Measurements from ENCODE around the gene TCP1.
"Not testable (repeated sequence)": the region's sequence is repeated elsewhere in the genome, so short reads cannot be mapped to it uniquely, and the experiment has no call there.

TCP1 gene

GRCh38 chr6:159817951-159818739 lies 28.7 kb upstream of the TCP1 start:
- DNase-seq (ENCODE audit: low spot score), result no peak
- TF ChIP-seq, protein P1, sequence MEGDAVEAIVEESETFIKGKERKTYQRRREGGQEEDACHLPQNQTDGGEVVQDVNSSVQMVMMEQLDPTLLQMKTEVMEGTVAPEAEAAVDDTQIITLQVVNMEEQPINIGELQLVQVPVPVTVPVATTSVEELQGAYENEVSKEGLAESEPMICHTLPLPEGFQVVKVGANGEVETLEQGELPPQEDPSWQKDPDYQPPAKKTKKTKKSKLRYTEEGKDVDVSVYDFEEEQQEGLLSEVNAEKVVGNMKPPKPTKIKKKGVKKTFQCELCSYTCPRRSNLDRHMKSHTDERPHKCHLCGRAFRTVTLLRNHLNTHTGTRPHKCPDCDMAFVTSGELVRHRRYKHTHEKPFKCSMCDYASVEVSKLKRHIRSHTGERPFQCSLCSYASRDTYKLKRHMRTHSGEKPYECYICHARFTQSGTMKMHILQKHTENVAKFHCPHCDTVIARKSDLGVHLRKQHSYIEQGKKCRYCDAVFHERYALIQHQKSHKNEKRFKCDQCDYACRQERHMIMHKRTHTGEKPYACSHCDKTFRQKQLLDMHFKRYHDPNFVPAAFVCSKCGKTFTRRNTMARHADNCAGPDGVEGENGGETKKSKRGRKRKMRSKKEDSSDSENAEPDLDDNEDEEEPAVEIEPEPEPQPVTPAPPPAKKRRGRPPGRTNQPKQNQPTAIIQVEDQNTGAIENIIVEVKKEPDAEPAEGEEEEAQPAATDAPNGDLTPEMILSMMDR (IDR thresholded peaks at IDR 0.05; ENCODE audit: extremely low read depth, insufficient read depth, missing control alignments), result no peak
- in situ Hi-C loops (cut with MboI; ENCODE audit: low pct_unique_long_range_greater_than_20kb, low sequenced_read_pairs, unreplicated experiment), result no loop called here

DNA sequence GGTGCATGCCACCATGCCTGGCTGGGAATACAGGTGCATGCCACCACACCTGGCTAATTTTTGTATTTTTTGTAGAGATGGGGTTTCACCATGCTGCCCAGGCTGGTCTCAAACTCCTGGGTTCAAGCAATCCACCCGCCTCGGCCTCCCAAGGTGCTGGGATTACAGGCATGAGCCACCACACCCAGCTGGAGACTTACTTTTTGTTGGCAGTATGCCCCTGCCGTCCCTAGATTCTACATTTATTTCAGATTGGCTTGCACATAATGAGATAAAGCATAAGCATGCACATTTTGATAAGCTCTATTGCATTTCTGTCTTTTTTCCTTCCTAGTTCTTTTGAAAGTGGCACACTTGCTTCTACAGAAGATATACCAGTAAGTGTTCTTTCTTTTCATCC lies 27.4 kb upstream of the TCP1 start:
- in situ Hi-C loops (cut with MboI; ENCODE audit: low pct_unique_long_range_greater_than_20kb, low sequenced_read_pairs, unreplicated experiment), result not testable (repeated sequence)

DNA sequence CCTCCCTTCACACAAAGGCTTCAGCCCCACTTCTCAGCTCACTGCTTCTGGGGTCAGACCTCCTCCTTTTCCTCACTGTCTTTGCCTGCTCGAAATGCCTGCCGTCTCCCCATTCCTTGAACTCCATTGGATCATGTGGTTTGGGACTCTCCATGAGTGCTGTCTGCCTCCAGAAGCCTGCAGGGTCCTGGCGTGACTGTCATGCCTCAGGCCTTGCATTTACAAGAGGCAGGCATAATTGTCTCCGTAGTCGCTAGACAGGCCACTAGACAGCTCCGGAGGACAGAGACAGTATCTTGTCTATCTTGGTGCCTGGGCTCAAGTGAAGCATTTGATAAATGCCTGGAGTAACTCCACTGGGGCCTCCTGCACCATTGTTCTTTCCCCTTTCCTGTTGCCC lies 26.0 kb upstream of the TCP1 start:
- TF ChIP-seq, protein P1 (IDR thresholded peaks at IDR 0.05; ENCODE audit: extremely low read depth, insufficient read depth, missing control alignments), result no peak
- in situ Hi-C loops (cut with MboI; ENCODE audit: low pct_unique_long_range_greater_than_20kb, low sequenced_read_pairs, unreplicated experiment), result no loop called here
- no peak for DNase-seq (ENCODE audit: low spot score)

More for the DNA sequence above, 27.4 kb upstream of the TCP1 start:
- not testable (repeated sequence) for DNase-seq (ENCODE audit: low spot score)

DNA sequence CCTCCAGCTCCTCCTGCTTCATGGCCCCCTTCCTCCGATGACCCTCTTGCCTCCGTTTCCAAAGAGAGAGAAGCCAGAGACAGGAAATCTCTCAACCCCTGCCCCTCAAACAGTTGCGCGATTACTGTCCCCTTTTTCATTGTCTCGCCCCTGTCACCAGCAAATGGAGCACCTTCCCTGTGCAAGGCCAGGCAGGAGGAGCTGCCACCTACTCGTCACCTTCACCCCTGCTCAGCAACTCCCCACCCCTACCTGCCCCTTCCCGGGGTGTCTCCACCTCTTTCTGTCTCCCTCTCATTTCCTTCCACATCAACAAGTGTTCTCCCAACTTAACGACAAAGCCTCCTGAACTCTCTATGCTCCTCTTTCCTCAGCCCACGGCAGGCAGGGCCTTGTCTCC lies 24.4 kb upstream of the TCP1 start:
- TF ChIP-seq, protein P1 (IDR thresholded peaks at IDR 0.05; ENCODE audit: extremely low read depth, insufficient read depth, missing control alignments), result no peak
- in situ Hi-C loops (cut with MboI; ENCODE audit: low pct_unique_long_range_greater_than_20kb, low sequenced_read_pairs, unreplicated experiment), result no loop called here
- DNase-seq (ENCODE audit: low spot score), result no peak

GRCh38 chr6:159809149-159809548 lies 19.7 kb upstream of the TCP1 start:
- no peak for DNase-seq (ENCODE audit: low spot score)
- TF ChIP-seq, protein P1 (IDR thresholded peaks at IDR 0.05; ENCODE audit: extremely low read depth, insufficient read depth, missing control alignments), result no peak
- in situ Hi-C loops (cut with MboI; ENCODE audit: low pct_unique_long_range_greater_than_20kb, low sequenced_read_pairs, unreplicated experiment), result no loop called here

- TF ChIP-seq, protein P1 (IDR thresholded peaks at IDR 0.05; ENCODE audit: extremely low read depth, insufficient read depth, missing control alignments), result no peak
- in situ Hi-C loops (cut with MboI; ENCODE audit: low pct_unique_long_range_greater_than_20kb, low sequenced_read_pairs, unreplicated experiment), result no loop called here
- no peak for DNase-seq (ENCODE audit: low spot score)
Measured at GRCh38 chr6:159808647-159809046, 19.2 kb upstream of the TCP1 start.

GRCh38 chr6:159807150-159807858 lies 17.9 kb upstream of the TCP1 start:
- TF ChIP-seq, protein P1 (IDR thresholded peaks at IDR 0.05; ENCODE audit: extremely low read depth, insufficient read depth, missing control alignments), result no peak
- DNase-seq (ENCODE audit: low spot score), result no peak

More at GRCh38 chr6:159807150-159807858, 17.9 kb upstream of the TCP1 start:
- in situ Hi-C loops (cut with MboI; ENCODE audit: low pct_unique_long_range_greater_than_20kb, low sequenced_read_pairs, unreplicated experiment), result no loop called here

All from GM13977 (cell line).